K562 (cell line): ENCODE data around the gene NCKAP1. TPM values are rescaled to one million over a fixed set of nuclear protein-coding genes. Genes with fewer than 3 reads are reported as not detected.
A peak's percentile ranks its signal among the peaks of the same experiment; 100 is the strongest.

Source experiments
- CREB3L1 ChIP-seq: fragments of 450-650 bp; IDR thresholded peaks from 2 replicates; pipeline ENCODE4 v1.6.1; 2014; ENCODE audit warnings: low read depth, mild to moderate bottlenecking, moderate library complexity, borderline replicate concordance
- DIDO1 ChIP-seq: fragments of 450-650 bp; IDR thresholded peaks from 2 replicates; pipeline ENCODE4 v1.6.1; 2016; ENCODE audit warnings: low read depth, missing biosample characterization, missing genetic modification characterization
- E4F1 ChIP-seq: fragments of 250-450 bp; sonication (Bioruptor Pico); IDR thresholded peaks from 2 replicates; pipeline ENCODE4 v1.5.0; 2021; ENCODE audit warnings: mild to moderate bottlenecking, borderline replicate concordance
- HMBOX1 ChIP-seq: sonication (generic); IDR thresholded peaks from 2 replicates; pipeline ENCODE4 v1.6.1; 2016
- MECOM ChIP-seq: fragments of 250-450 bp; sonication (Bioruptor Pico); IDR thresholded peaks from 2 replicates; pipeline ENCODE4 v1.8.0; 2022; ENCODE audit warnings: inconsistent platforms
- MTA1 ChIP-seq: fragments of 450-650 bp; IDR thresholded peaks from 2 replicates; pipeline ENCODE4 v1.6.1; 2017; ENCODE audit warnings: borderline replicate concordance
- NCOA4 ChIP-seq: fragments of 450-650 bp; IDR thresholded peaks from 2 replicates; pipeline ENCODE4 v1.6.1; 2018; ENCODE audit warnings: mild to moderate bottlenecking; ENCODE audit not compliant: partially characterized antibody
- TEAD4 ChIP-seq, 2 experiments: sonication (generic) in 1 of 2; formaldehyde crosslinking in 1 of 2; IDR thresholded peaks; 2 replicates each; pipeline versions ENCODE4 v1.6.1 to v1.8.0; 2012 to 2022; ENCODE audit warnings: borderline replicate concordance in 1 of 2, inconsistent platforms in 1 of 2, low read length in 1 of 2, mild to moderate bottlenecking in 1 of 2, missing genetic modification reagents in 1 of 2
- TRIM24 ChIP-seq, 2 experiments: fragments of 450-650 bp; IDR thresholded peaks; 2 replicates each; pipeline ENCODE4 v1.6.1; 2016
- ZNF707 ChIP-seq: fragments of 250-450 bp; sonication (Bioruptor Pico); conservative IDR thresholded peaks from 2 replicates; pipeline ENCODE4 v1.8.0; 2022; ENCODE audit warnings: inconsistent platforms, mild to moderate bottlenecking, moderate library complexity
- polyA plus RNA-seq, 8 experiments: library from polyadenylated mRNA; depleted of rRNA in 4 of 8; stranded (reverse) in 5 of 8; unstranded in 3 of 8; fragments of >200 nt; fragmentation: Nextera tagmentation in 2 of 8; fragmentation: Illumina TruSeq in 1 of 8; extraction: Ambion mirVana in 2 of 8; extraction: Trizol in 1 of 8; gene quantifications; 2 replicates each; pipeline versions ENCODE4 v1.2.1 to v1.2.3, GENCODE V29; 2011 to 2014; ENCODE audit warnings: inconsistent platforms in 1 of 8, missing spikeins in 1 of 8
- total RNA-seq, 7 experiments: library from RNA; depleted of rRNA in 6 of 7; stranded (reverse); fragments of >200 nt in 6 of 7; fragmentation: Illumina TruSeq in 2 of 7; extraction: Trizol in 2 of 7; gene quantifications; 2 replicates each; pipeline versions ENCODE4 v1.2.1 to v1.2.3, GENCODE V29; 2011 to 2021; ENCODE audit warnings: low replicate concordance in 1 of 7

Gene NCKAP1
- total and polyA plus RNA-seq, 9 of the 15 experiments (the other 6 are each of a cell fraction or from before 2014, with no cell fraction given) = 34.0 to 153 (median 88.7) TPM

- 0 out of 2 replicates have a peak, but pooled peaks have one; percentile 37 for TF ChIP-seq ZNF707 (CRISPR knock-in tag)
- no peak for TF ChIP-seq DIDO1 (tag)
- TF ChIP-seq TRIM24 (IDR thresholded peaks at IDR 0.05) = peak; percentile 8 to 63; a peak in 2 of 4 replicates
- TF ChIP-seq NCOA4 = no peak
- no peak for TF ChIP-seq MTA1
- peak; percentile 71 for TF ChIP-seq TEAD4 (IDR thresholded peaks at IDR 0.05; ENCODE audit: low read length)
- no peak for TF ChIP-seq TEAD4 (CRISPR knock-in tag; IDR thresholded peaks at IDR 0.05; ENCODE audit: borderline replicate concordance)
- peak; percentile 93 for TF ChIP-seq MECOM (CRISPR knock-in tag)
- no peak for TF ChIP-seq E4F1 (CRISPR knock-in tag)
- no peak for TF ChIP-seq CREB3L1
- peak; percentile 87; the same call in 1 of the 2 replicates for TF ChIP-seq HMBOX1
Observed at GRCh38 chr2:182994228-182994912, 43.9 kb downstream of the NCKAP1 start (continued).
